DMS79 (cell line): ENCODE results near the gene SLC25A21.

Source experiments
- DNase-seq: peaks from one replicate; lab custom pipeline; 2025; lab: John Stamatoyannopoulos, UW

Gene SLC25A21

DNA sequence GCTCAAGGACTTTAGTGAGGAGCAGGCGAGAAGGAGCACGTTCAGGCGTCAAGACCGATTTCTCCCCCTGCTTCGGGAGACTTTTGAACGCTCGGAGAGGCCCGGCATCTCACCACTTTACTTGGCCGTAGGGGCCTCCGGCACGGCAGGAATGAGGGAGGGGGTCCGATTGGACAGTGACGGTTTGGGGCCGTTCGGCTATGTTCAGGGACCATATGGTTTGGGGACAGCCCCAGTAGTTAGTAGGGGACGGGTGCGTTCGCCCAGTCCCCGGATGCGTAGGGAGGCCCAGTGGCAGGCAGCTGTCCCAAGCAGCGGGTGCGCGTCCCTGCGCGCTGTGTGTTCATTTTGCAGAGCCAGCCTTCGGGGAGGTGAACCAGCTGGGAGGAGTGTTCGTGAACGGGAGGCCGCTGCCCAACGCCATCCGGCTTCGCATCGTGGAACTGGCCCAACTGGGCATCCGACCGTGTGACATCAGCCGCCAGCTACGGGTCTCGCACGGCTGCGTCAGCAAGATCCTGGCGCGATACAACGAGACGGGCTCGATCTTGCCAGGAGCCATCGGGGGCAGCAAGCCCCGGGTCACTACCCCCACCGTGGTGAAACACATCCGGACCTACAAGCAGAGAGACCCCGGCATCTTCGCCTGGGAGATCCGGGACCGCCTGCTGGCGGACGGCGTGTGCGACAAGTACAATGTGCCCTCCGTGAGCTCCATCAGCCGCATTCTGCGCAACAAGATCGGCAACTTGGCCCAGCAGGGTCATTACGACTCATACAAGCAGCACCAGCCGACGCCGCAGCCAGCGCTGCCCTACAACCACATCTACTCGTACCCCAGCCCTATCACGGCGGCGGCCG, 509.6 kb downstream of the SLC25A21 start:
- peak; percentile 29 for DNase-seq

DNA sequence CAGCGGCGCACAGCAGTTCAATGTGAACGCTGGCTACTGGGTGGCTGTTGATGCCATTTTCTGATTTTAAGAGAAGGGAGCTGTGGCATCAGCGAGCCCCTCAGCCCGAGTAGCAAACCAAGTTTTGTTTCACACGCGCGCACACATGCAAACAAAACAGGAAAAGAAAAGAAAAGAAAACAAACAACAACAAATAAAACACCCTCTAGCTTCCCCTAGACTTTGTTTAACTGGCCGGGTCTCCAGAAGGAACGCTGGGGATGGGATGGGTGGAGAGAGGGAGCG, 510.2 kb downstream of the SLC25A21 start:
- no peak for DNase-seq

DNA sequence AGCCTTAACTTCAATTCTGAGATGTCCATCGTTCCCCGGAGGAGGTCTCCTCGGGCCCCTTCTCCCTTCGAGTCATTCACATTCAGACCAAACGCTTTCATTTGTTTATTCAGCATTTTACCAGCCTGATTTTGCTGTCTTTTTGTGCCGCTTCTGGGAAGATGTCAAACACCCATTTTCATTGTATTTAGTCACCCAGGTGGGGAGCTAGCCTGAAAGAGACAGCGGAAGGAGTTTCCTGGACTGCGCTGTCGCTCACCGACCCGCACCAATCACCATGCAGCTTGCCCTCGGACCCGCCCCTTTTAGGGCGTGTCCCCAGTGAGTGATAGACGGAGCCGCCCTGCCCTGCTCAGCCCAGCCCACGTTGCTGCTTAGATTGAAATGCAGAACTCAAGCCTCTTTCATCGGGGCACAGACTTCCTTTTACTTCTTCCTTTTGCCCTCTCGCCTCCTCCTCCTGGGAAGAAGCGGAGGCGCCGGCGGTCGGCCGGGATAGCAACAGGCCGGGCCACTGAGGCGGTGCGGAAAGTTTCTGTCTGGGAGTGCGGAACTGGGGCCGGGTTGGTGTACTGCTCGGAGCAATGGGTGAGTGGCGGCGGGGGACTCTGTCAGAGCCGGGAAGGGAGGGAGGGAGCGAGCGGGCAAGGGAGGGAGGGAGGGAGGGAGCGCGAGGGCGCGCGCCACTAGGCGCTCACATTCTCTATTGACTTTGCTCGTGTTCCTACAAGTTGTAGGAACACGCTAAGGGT, 510.7 kb downstream of the SLC25A21 start, which contains the start of gene PAX9:
Gene PAX9 (plus strand): TSS at position 355 of the 752 bp plus-strand sequence. CDS start 230 bp downstream, at position 585.
- DNase-seq: peak; percentile 100

DNA sequence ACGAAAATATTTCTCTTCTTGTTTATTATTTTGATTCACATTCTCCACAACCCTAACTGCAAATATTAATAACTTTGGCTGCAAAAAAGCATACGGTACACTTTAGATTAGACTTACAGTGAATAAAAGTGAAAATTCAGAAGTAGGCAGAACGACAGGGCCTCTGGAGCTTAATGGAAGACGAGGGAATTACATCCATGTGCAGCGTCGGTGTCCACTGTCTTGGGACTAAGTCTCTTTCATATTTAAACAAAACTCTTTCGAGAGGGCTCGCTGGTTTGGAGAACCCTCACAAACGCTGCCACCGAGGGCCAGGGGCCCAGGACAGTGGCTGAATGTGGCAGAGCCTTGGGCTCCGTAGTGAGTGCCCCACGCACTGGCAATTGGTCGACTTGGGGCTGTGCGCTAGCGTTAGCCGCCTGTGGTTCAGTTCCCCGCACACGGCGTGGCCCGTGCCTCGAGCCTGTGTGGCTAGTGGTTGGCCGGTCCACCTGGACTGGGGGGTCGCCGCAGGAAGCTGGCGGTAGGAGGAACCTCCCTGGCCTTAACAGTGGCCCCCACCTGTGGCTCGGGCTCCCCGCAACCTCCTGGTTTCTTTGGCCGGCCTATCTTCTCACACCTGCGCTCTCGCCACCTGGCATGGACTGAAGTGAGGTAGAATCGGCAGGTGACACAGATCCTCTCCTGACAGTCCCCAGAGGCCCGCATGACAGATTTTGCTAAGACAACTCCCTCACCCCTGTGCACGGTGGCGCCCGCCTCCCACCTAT, 511.5 kb downstream of the SLC25A21 start:
- DNase-seq: peak; percentile 98

DNA sequence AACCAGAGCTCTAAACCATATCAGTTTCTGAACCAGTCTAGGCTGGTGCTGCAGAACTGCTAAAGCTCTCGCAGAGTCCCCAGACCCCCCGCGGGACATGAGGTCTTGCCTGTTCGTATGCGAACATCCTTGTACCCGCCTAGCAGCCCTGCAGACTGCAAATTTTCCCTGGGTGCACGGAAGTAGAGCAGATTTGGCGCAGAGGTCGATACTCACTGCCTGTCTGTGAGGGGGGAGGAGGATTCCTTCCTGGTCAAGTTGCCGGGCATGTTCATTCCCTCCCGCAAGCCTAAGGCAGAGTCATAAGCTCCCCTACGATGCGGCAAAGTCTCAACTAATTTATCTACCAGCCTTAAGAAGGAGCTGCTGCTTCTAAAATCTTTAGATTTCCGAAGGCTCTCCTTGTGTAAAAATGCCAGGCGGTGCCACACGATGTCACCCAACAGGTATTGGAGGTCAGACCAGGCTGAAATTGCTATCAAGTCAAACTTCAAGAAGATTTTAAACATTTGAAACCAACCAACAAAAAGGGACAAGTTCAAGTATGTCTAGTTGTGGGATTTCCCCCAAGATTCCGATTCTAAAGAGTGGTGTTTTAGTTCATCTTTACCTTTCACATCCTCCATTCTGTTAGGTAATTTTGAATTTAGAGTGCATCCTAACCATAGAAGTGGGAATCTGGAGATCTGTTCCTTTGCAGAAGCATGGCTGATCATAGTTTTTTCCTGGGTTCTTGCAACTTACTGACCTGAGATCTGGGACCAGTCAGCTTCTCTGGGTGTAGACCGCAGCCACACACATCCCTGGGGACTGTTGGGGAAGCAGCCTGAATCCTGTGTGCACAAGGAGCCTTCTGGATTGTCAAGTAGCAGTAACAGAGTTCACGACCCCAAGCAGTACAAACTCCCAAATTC, 512.3 kb downstream of the SLC25A21 start:
- peak; percentile 73 for DNase-seq

DNA sequence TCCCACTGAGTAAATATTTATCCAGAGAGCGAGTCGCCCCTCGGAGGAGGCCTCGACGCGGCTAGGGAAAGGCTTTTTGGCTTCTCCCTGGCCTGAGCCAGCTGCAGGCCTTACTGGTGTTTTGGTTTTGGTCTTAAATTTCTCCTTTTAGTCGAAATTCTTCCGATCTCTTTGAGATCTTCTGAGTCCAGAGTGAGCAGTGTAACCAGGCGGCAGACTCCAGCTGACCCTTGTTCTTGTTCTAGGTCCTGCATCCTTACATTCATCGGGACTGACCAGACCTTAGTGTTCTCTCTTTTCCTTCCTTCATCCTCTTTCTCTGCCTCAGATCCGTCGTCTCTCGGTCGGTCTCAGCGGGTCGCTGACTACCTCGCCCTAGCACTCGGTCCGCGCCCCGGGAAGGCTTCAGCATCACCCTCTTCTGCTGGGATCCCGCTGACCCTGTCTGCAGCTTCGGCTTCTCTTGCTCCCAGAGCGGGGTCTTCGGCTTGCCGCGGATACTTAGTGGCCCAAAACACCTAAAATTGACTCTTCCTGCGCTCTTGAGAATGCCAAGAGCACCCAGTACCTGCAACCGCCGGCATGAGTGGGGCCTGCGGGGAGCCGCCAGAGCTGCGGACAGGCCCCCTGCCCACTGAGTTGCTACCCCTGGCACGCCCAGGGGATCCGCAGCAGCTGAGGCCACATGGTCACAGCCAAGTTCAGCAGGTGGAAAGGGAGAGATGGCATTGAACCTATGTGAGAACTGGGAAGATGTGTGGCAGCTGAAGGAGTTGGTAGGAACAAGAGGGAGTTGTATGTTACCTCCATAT, 513.2 kb downstream of the SLC25A21 start:
- DNase-seq: no peak

DNA sequence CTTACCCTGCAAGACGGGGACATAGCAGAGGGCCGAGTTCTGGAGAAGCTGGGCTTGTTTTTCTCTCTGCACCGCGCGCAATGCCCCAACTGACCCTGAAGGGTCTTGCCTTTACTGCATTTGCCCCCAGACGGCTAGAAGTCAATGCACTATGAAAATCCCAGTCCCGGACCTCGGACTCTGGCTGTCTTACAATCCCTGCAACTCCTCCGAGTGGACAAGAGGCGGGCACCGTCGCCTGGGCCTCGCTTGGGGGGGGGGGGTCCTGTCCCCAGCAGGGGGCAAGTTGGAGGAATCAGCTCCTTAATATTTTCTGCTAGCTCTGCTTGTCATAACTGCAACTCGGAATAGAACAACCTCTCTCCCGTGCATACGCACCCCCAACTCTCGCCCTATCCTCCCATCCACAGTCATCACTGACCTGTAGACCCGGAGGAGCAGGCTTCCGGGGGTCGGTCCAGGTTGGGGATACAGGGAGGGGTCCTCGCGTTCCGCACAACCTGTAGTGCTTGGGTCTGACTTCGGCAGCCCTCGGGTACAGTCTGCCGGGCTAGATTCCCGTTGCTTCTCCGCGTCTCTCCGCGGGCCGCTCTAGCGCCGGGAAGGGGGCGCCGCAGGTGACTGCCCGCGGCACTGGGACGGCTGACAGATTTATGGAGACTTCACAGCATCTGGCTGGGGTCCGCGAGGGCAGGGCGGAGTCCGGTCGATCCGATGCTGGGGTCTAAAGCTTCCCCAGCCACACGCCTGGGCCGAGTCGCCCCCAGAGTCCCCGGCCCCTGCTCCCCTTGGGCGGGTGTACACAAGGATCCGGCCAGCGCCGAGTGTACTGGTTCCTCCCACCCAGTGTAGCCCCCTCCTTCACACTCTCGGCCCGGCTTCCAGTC, 514.0 kb downstream of the SLC25A21 start:
- peak; percentile 63 for DNase-seq

DNA sequence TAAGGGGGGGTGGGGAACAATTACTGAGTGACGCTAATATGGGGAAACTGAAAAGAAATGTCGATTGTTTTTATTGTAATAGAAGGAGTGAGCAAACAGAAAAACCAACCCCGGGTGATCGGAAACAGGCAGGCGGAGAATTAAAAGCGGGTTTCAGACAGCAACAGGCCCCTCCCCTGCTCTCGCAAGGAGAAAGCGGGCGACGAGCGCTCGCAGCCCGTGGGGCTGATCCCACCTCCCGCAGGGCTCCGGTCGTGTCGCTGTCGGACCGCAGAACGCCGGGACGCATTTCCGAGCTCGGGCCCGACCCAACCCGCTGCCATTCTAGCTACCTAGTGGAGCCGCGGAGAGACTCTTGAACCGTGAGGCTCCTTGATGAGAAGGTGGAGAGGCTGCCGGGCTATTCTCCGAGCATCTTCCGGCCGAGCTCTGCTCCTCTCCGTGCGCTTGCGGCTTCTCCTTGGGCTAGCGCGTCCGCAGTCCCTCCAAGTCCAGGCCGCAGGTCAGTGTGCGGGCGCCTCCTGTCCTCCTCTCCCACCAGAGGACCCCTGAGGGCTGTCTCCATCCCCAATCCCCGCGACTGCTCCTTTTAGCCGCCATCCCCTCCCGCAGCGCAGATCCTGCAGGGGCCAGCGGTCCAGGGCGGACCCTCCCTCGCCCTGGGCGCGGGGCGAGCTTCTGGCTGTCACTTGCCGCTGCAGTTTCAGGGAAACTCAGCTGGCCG, 514.8 kb downstream of the SLC25A21 start:
- DNase-seq: peak; percentile 70

DNA sequence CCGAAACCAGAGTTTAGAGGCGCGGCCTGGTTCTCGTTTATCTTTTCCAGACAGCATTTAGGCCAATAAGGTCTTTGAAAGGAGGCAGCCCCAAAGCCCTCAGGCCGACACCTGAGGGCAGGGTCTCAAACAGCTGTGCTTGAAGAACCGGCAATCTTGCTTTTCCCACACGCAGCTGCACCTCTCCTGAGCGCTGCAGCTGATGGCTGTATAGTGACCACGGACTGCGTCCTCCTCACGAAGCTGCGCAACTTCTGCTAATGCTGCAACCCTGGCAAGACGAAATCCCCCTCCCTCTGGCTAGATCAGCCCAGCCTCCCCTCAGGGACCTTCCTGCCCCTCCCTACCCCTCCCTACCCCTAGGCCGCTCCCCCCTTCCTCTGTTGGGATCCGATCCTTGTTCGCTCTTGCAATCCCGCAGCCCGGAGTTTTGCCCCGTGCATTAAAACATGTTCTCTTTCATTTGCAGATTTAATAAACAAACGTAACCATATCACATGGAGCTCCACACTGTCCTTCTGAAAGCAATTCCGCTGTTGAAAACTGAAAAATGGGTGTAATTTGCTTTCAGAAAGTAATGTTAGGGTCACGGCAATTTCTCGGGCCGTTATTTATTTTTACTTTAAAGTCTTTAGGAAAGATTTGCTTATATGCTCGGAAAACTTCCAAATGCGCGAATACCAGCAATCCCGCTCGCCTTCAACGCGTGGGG, 515.6 kb downstream of the SLC25A21 start:
- peak; percentile 86 for DNase-seq

DNA sequence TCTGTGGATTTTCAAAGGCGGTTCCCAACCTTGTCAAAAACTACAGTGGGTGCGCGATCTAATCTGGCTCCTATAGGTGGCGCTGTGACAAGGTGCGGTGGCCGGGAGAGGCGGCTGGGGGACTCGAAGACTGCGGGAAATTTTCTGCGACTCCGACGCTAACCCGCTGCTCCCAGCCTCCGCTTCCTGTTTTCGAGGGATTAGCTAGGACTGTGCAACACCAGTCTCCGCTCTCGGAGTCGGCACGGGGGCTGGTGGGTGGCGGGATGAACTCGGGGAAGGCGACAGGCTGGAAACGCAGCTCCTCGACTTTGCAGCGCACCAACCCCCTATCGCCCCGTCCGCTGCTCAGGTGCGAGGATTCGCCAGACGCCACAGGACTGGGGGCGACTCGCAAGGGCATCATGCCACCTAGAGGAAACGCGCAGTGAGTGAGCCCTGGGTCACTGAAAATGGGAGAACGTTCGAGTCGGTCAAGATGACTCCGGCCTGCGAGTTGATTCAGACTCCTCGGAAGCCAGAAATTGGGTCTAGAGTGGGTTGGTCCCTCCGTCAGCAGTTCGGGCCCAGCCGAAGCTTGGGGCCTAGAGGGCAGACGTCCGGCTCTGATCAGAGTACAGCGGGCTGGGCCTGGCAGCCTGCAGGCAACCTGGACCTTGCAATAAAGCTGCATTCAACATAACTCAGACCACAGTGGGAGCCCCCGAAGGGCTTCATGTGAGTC, 516.3 kb downstream of the SLC25A21 start:
- DNase-seq: peak; percentile 92

DNA sequence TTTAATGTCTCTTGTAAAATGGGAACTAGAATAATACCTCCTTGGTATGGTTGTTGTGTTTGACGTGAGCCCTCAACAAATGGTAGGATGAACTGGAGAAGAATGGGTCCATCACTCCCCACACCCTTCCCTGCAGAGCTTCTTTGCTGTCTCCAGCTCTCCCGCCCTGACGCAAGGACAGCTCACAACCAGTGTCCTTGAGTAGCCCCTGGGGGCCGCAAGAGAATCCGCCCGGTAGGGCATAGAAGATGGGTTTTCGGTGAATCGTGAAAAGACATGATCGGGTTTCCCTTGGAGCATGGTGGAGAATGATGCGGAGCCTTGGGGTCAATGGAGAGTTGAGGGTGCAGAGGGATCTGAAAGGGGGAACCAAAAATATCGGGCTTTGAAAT, 516.8 kb downstream of the SLC25A21 start:
- DNase-seq: no peak

DNA sequence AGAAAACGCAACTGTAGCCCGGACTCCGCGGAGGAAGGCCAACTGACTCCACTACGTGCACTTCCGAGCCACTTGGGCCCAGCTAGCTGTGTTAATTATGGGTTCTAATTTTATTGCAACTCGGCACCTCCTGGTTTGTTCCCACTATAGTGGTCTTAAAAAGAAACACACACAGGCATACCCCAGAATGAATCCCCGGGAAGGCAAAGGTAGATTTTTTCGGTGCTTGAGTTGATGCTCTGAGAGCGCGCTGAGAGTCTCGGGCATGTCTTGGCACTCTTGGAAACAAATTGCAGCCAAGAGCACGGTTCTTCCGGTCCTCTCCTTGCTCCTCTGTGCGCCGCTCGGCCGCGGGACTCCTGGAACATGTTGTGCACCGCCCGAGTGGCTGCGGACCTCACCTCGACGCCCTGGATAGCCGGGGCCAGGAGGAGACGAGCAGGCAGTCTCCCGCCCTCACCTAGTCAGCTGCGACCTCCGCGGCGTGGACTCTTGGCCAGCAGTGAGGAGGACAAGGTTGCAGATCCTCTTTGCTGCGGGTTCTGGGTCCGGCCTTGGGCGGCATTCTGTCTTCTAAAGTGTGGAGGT, 517.5 kb downstream of the SLC25A21 start:
- no peak for DNase-seq

DNA sequence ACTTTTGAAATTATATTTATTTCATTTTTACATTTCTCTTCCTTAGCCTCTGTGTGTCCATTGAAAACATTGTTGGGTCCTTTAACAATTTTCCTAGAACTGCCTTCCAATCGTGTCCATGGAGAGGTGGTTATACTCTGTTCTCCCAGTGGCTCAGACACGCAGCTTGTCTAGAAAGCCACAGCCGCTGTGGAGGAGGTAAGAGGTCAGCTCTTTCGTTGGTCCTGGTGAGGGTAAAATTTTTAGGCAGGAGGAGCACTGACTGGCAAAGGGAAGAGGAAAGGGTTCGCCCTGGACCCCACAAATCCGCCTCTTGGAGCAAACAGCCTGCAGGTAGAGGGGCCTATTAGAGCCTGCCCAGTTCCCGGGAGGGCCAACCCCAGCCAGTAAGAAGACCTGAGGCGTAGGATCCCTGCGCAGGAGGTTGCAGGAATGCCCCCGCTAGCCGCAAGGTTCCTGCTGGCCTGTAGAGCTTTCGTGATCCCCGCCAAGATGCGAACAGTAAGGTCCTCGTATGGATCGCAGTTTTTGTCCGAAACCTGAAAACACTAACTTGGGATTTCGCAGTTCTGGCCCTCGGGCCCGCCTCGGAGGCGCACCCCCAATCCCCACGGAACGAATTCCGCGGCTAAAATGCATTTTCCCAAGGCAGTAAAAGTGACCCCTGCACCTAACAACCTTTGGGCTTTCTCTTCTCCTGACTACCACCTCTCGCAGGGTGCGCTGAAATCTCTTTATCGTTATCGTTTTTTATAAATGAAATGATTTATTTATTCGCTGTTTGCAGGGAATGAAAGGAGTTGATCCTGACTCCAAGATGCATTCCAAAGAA, 518.2 kb downstream of the SLC25A21 start:
- DNase-seq: no peak

DNA sequence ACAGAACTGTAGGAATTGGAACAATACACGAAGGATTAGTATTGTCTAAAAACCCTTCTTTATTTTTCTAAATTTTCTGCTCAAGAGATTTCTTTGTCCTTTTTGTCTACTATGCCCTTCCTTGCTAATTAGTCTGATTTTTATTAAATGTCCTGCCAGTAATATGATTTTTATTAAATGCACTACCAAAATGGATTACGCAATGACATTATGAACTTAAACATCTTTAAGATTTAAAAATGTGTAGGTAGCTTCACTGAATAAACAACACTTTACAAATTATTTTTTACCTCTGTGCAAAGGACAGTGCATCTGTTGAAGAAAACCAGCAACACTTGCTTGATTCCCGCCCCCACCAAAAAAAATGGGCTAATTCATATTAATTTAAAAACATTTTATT, 519.0 kb downstream of the SLC25A21 start:
- DNase-seq: no peak

DNA sequence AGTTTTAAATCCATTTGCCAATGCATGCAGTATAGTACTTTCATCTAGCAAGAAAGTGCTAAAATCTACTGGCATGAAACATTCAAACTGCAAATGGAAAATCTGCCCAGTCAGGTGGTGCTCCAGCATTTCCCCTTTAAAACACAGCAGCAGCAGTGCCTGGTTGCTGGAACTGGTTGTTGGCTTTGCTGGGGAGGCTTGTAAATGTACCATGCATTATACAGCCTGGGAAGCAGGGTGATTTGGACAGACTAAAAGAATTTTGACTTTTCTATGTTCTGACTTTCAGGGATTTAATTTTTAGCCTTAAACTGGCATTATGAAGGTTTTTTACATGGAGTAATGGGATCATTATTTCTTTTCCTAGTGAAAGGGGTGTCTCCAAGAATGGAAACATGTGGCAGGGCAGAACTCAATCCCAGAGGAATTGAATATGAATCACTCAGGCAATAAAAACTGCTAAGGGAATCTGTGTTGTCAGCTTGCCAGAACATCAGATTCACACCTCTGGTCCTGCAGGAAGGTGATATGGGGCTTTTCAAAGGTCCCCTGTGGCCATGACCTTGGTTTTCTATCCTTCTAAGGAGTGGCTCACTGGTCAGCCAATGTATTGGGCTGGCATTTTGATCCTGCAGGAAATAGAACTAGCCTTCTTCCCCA, 519.7 kb downstream of the SLC25A21 start:
- no peak for DNase-seq
